HG02884 (cell line): ENCODE results near the gene PRKCE.

Source experiments
- ATAC-seq: cut with Tn5 transposase; IDR thresholded peaks from one replicate; pipeline ENCODE4 v1.9.1; 2021; ENCODE audit warnings: mild to moderate bottlenecking, moderate library complexity; ENCODE audit not compliant: unreplicated experiment

PRKCE gene

DNA sequence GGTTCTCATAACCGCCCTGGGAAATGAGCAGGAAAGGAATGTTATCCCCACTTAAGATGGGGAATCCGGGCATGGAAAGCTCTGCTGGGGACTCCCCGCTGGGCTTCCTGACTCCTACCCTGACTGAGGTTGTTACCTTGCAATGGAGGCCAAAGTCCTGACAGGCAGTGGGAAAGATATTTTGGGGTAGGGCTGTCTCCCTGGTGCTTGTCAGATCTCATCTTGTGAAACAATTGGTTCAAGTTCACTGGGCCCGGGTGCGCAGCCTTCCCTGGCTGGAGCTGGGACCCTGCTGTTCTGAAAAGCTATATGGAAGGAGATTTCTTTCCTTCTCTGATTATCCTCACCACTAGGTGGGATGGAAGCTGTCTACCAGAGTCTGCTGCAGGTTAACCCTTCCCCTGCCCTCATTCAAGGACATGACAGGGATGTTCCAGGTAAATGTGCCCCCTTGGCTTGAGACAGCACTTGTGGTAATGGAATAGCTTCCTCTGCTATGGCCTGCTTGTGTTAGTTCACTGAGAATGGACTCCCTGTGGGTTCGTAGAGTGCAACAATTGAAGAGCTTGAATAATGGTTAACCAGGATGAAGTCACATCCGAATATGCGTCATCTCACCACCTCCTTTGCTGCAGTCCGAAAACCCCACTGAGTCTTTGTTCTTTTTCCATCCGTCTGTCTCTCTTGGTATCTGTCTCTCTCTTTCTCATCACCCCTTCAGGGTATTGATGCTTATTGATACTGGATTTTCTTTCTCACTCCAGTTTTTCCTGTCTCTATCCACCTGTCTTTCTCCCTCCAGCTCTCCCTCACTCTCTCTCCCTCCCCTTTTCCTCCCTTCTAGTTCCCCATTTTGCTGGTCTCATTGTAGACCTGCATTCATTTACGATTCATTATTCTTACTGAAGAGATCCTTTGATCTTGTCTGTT, 577.9 kb downstream of the PRKCE start:
- peak; percentile 78 for ATAC-seq

DNA sequence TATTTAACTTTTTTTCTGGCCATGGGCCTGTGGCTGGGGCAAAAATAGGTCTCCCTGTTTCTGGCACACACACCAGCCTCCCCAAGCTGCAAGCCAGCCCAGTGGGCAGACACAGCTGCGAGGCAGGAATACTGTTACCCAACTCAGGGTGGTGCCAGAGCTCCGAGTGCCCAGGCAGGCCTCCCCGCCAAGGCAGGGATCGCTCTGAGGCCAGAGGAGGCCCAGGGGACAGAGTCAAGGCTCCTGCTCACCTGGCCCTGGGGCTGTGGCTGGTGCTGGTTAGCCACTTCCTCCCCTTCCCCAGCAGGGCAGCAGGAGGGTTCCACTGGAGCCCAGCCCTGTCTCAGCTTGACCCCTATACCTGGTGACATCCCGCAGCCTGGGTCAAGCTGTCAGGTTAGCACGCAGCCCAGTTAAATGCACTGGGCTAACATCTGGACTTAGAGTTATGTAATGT, 578.7 kb downstream of the PRKCE start:
- ATAC-seq = peak; percentile 34

DNA sequence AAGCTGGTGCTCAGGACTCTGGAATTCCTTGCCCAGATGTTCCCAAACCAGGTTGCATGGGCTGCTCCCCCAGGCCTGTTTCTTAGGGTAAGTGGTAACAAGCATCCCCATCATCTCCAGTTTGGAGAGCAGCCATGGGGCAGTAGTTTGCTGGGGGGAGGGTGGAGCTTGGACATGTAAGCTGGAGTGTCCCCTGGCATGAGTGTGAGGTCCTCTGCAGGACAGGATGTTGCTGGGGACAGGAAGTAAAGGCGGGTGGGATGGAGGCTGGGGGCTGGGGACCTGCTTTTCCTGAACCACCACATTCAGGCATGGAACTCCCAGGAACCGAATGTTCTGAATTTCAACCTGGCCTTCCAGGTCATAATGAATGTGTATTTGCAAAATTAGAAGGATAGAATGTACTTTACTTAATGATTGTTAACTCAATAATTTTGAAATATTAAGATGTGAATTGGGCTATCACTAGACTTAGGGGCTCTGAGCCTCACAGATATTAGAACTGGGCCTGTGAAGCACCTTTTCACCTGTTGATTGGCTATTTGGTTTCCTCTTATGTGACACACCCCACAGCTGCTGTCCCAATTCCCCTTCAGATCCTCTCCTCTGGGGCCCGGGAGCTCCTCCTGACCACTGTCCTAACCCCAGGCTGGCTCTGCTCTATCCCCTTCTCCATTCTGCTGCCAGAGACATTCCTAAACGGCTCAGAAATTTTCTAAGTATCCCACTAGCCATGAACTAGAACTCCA, 579.4 kb downstream of the PRKCE start:
- ATAC-seq = no peak

DNA sequence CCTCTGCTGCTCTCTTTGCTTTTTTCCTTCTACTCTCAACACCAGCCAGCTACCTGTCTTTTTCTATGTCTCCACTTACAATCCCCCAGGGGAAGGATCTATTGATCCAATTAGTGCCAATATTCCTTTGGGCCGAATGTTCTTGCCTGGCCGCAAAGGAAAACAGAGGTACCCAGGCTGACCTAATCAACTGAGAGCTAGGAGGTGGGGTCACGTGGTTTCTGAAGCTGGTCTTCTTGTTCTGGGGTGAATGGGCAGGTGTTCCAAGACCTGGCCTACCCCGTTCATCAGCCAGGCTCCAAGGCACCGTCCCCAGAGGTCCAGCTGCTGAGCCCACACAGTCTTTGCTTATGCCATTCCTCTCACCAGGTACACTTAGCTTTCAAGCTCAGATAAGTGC, 580.2 kb downstream of the PRKCE start:
- ATAC-seq = no peak

DNA sequence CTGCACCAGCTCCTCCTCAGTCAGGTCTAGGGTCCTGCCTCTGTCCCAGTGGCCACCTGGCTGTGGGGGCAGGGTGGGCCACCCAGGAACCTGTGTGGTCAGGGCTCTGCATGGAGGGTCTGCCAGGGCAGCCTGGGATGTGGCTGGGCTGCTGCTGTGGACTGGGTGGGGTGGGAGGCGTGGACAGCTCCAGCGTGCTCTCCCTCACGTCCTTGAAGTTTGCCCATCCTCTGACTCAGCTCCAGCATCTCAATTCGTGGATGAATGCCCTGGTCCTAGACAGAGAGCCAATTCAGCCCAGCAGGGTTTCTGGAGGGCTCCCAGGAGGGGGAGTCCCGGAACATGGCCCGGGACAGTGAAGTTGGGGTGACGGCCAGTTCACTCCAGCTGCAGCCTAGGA, 581.4 kb downstream of the PRKCE start:
- no peak for ATAC-seq

DNA sequence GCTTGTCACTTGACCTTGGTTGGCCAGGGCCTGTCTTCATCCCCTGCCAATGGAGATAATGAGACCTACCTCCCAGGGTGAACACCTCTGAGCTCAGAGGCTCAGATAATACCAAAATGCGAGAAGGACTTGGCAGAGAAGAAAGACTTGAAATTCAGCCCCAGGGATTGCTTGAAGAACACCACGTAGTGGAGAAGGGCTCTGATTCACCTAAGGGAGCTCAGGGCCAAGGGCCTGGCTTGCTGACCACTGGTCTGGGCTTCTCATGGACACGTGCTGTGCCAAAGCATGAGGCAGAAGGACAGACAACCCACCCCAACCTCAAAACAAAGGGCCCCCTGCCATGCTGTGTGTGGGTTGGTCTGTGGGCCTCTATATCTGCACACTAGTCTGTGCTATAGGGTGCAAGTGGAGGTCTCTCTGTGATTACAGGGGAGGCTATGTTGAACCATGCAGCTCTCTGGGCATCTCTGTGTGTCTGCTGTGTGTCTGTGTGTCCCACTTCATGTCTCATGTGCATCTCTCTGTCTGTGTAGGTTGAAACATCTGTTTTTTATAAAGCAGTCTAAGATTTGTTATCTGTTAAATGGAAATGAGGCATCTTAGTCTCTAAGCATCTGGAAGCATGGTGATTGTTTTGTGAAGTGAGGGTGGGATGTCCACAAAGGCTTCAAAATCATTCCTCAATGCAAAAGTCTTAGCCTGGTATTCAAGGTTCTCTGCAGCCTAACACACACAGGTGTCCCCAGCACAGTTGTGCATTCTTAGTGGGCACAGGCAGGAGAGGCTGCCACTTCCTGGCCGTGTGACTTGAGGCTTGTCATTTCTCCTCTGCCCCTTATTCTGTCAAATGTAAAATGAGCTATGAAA, 584.8 kb downstream of the PRKCE start:
- no peak for ATAC-seq

DNA sequence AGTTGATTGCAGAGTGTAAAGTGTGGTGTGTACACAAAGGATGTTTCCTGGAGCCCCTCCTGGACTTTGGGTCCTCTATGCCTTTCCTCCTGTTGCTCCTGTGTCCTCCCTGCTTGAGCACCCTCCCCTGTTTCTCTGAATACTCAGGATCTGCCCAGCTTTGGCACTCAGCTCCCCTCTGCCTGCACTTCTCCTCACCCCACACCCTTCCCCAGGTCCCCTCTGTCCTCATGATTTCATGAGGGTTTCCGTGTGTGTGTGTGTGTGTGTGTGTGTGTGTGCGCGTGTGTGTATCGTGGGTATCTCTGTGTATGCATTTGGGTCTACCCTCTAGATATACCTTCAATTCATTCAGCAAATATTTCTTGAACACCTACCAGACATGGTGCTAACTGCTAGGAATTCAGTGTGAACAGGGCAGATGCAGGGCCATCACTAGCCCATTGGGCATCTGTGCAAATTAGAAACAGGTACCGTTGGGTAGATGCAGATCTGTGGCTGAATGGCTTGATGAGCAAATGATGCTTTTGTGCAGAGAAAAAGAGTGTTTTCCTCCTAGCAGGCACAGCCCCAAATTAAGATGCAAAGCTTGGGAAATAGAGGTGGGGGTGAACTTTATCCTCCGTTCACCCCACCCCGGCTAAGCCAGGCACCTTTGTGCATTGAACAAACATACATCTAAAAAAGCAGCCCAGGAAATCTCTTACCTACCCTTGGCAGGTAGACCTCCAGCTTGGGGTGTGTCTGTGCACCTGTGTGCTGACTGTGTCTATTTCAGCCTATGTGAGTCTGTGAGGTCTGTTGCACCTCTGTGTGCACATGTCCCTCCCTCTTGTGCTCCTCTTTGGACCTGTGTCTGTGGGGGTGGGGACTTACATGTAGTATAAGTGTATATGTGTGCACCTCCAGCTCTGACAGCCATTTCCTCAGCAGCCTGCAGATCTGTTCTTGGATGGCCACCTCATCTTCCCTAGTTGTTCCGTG, 585.7 kb downstream of the PRKCE start:
- no peak for ATAC-seq
